ENCODE results near the gene PLVAP. TPM values are rescaled to one million over a fixed set of nuclear protein-coding genes. Genes with fewer than 3 reads are reported as not detected.

Gene PLVAP
- total and polyA plus RNA-seq, 9 of the 15 experiments (the other 6 are each of a cell fraction or from before 2014, with no cell fraction given), result 0.09 to 0.84 (median 0.51) TPM; not detected in 4

DNA sequence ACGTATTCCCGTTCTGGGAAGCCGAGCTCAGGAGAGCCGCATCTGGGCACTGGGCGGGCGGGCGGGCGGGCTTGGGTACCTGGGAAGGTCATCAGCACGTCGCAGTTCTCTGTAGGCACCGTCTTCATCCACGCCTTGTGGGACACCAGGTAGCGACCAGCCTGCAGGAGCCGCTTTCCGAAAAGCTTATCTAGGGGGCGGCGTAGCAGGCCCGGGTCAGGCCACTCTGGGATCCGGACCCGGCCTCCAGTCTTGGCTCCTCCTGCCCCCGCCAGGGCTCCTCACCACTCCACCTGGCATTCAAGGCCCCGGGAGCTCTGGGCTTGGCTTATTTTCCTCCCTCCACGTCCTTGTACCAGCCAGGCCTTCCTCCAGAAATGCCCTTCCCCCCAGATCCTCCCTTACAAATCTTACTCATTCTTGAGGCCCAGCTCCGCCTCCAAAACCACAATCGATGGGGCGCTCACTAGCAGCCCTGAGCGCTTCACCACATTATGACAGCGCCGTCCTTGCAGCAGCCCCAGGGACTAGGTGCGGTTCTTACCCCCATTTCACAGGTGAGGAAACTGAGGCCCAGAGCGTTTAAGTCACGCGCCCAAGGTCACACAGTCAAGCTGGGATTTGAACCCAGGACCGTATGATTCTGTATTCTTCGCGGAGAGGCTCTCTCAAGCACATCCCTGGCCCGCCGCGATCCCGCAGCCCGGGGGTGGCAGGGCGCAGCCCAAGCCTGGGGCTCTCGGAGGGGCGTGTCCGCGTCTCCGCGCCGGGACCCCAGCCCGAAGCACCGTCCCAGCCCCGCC lies 43.3 kb downstream of the PLVAP start (continued):
- TF ChIP-seq, protein P1, sequence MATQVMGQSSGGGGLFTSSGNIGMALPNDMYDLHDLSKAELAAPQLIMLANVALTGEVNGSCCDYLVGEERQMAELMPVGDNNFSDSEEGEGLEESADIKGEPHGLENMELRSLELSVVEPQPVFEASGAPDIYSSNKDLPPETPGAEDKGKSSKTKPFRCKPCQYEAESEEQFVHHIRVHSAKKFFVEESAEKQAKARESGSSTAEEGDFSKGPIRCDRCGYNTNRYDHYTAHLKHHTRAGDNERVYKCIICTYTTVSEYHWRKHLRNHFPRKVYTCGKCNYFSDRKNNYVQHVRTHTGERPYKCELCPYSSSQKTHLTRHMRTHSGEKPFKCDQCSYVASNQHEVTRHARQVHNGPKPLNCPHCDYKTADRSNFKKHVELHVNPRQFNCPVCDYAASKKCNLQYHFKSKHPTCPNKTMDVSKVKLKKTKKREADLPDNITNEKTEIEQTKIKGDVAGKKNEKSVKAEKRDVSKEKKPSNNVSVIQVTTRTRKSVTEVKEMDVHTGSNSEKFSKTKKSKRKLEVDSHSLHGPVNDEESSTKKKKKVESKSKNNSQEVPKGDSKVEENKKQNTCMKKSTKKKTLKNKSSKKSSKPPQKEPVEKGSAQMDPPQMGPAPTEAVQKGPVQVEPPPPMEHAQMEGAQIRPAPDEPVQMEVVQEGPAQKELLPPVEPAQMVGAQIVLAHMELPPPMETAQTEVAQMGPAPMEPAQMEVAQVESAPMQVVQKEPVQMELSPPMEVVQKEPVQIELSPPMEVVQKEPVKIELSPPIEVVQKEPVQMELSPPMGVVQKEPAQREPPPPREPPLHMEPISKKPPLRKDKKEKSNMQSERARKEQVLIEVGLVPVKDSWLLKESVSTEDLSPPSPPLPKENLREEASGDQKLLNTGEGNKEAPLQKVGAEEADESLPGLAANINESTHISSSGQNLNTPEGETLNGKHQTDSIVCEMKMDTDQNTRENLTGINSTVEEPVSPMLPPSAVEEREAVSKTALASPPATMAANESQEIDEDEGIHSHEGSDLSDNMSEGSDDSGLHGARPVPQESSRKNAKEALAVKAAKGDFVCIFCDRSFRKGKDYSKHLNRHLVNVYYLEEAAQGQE (IDR thresholded peaks at IDR 0.05; ENCODE audit: borderline replicate concordance), result peak; percentile 2; the same call in 1 of the 2 replicates
- TF ChIP-seq, protein P1 (CRISPR knock-in tag; IDR thresholded peaks at IDR 0.05; ENCODE audit: low read depth), result no peak
- TF ChIP-seq, protein P2, sequence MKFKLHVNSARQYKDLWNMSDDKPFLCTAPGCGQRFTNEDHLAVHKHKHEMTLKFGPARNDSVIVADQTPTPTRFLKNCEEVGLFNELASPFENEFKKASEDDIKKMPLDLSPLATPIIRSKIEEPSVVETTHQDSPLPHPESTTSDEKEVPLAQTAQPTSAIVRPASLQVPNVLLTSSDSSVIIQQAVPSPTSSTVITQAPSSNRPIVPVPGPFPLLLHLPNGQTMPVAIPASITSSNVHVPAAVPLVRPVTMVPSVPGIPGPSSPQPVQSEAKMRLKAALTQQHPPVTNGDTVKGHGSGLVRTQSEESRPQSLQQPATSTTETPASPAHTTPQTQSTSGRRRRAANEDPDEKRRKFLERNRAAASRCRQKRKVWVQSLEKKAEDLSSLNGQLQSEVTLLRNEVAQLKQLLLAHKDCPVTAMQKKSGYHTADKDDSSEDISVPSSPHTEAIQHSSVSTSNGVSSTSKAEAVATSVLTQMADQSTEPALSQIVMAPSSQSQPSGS (CRISPR knock-in tag; IDR thresholded peaks at IDR 0.05), result no peak
- TF ChIP-seq, protein P3, sequence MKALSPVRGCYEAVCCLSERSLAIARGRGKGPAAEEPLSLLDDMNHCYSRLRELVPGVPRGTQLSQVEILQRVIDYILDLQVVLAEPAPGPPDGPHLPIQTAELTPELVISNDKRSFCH (CRISPR knock-in tag; IDR thresholded peaks at IDR 0.05), result no peak
- TF ChIP-seq, protein P3 (tag; IDR thresholded peaks at IDR 0.05), result no peak
- TF ChIP-seq, protein P4, sequence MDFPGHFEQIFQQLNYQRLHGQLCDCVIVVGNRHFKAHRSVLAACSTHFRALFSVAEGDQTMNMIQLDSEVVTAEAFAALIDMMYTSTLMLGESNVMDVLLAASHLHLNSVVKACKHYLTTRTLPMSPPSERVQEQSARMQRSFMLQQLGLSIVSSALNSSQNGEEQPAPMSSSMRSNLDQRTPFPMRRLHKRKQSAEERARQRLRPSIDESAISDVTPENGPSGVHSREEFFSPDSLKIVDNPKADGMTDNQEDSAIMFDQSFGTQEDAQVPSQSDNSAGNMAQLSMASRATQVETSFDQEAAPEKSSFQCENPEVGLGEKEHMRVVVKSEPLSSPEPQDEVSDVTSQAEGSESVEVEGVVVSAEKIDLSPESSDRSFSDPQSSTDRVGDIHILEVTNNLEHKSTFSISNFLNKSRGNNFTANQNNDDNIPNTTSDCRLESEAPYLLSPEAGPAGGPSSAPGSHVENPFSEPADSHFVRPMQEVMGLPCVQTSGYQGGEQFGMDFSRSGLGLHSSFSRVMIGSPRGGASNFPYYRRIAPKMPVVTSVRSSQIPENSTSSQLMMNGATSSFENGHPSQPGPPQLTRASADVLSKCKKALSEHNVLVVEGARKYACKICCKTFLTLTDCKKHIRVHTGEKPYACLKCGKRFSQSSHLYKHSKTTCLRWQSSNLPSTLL (IDR thresholded peaks at IDR 0.05), result no peak
- TF ChIP-seq, protein P5, sequence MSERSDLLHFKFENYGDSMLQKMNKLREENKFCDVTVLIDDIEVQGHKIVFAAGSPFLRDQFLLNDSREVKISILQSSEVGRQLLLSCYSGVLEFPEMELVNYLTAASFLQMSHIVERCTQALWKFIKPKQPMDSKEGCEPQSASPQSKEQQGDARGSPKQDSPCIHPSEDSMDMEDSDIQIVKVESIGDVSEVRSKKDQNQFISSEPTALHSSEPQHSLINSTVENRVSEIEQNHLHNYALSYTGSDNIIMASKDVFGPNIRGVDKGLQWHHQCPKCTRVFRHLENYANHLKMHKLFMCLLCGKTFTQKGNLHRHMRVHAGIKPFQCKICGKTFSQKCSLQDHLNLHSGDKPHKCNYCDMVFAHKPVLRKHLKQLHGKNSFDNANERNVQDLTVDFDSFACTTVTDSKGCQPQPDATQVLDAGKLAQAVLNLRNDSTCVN (CRISPR knock-in tag; IDR thresholded peaks at IDR 0.05), result peak; percentile 42; the same call in 1 of the 2 replicates
- TF ChIP-seq ZNF134 (CRISPR knock-in tag; conservative IDR thresholded peaks at IDR 0.05), result peak; percentile 51; the same call in 1 of the 2 replicates
- no peak for TF ChIP-seq GTF2A2 (tag; IDR thresholded peaks at IDR 0.05)
- TF ChIP-seq PHTF2 (CRISPR knock-in tag; IDR thresholded peaks at IDR 0.05), result no peak
- peak; percentile 47; the same call in 1 of the 2 replicates for TF ChIP-seq ZNF143 (CRISPR knock-in tag; IDR thresholded peaks at IDR 0.05)

Measured in K562 (cell line).